ENCODE data around the gene SIGLEC6. TPM values are rescaled to one million over a fixed set of nuclear protein-coding genes. Genes with fewer than 3 reads are reported as not detected.

Gene SIGLEC6
- total RNA-seq, 1 donor from 2014 or later, result 1.7 TPM

DNA sequence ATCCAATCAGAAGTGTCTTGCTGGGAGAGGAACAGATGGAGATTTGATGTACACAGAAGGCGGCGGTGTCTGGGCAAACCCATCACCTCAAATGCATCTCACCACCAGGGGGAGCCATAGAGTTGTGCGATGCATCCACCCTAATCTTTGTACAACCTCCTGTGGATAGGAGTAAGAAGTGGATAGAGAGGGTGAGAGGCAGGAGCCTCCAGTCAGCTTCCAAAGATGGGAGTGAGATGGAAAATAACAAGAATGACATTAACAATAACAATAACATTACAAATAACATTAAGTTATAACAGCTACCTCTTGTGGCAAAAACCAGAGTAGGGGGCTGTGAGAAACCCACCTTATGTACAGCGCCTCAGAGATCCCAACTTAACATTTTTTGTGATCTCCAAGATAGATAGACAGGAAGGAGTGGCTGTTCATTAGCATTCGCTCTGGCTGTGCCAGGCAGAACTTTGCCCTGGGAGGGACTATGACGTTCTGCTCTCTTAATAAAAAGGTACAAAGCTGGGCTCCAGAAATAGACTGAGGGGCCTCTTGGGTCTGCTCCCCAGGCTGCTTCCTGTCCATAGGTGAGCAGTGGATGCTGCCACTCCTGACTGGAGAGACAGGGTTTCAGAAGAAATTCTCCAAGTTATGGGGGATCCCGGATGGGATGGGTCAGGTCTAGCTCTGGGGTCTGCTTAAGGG lies 58.3 kb downstream of the SIGLEC6 start:
- intact Hi-C loops (cut with micrococcal nuclease), result loop anchor here (1.0 to 2.0 kb wide), 4 partner anchors 42 to 164 kb away; partner anchors contain the start of gene SIGLEC10
- H3K9me3 Mint-ChIP-seq, result no peaks in the 10 kb centered on the region
- H3K36me3 Mint-ChIP-seq (ENCODE audit: low read depth), result no peaks in the 10 kb centered on the region
- no peak overlapping the region for H3K4me3 Mint-ChIP-seq (ENCODE audit: low read depth)
- peak overlapping the region; percentile 29 for H3K27ac Mint-ChIP-seq
- peak; percentile 67 for DNase-seq (ENCODE audit: low spot score)
- H3K4me1 Mint-ChIP-seq (ENCODE audit: low read depth), result peaks cover 37% of the 10 kb centered on the region
- no peaks in the 10 kb centered on the region for H3K27me3 Mint-ChIP-seq (ENCODE audit: low read depth)

DNA sequence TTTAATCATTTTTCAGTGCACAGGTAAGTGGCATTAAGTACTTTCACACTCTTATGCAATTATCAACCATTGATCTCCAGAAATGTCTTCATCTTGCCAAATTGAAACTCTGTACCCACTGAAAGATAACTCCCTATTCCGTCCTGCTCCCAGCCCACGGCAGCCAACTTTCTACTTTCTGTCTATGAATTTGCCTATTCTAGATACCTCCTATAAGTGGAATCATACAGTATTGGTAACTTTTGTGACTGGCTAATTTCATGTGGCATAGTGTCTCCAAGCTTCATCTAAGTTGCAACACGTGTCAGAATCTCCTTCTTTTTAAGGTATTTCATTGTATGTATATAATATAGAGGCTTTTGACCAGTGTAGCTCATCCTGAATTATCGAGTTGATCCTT lies 58.9 kb downstream of the SIGLEC6 start:
- no peak for DNase-seq (ENCODE audit: low spot score)
- intact Hi-C loops (cut with micrococcal nuclease), result loop anchor here (1.0 to 2.0 kb wide), 4 partner anchors 43 to 165 kb away; partner anchors contain the start of gene SIGLEC10
- H3K27me3 Mint-ChIP-seq (ENCODE audit: low read depth), result no peaks in the 10 kb centered on the region
- peak overlapping the region; percentile 29 for H3K27ac Mint-ChIP-seq
- no peak overlapping the region for H3K4me3 Mint-ChIP-seq (ENCODE audit: low read depth)
- H3K36me3 Mint-ChIP-seq (ENCODE audit: low read depth), result no peaks in the 10 kb centered on the region
- peaks cover 42% of the 10 kb centered on the region for H3K4me1 Mint-ChIP-seq (ENCODE audit: low read depth)
- H3K9me3 Mint-ChIP-seq, result no peaks in the 10 kb centered on the region

DNA sequence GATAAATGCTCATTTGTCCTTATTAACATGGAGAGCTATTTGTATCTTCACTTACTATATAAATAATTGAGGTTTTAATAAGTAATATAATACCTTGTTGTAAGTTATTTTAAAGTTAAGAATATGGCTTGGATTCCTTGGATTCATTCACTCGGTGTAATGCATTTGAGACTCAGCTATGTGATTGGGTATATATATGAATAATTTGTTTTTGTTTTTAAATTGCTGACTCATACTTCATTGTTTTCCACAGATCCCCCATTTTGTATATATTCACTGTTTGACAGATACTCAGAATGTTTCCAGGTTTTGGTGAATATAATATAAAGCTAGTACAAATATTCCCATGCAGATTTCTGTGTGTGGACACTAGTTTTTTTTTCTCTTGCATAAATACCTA lies 59.9 kb downstream of the SIGLEC6 start:
- Mint-ChIP-seq H3K9me3 (no peaks in the 10 kb centered on the region), H3K4me3 (ENCODE audit: low read depth) (no peak overlapping the region), H3K4me1 (ENCODE audit: low read depth) (peaks cover 51% of the 10 kb centered on the region), H3K27me3 (ENCODE audit: low read depth) (no peaks in the 10 kb centered on the region), H3K27ac (no peak overlapping the region), H3K36me3 (ENCODE audit: low read depth) (no peaks in the 10 kb centered on the region)
- no peak for DNase-seq (ENCODE audit: low spot score)
- intact Hi-C loops (cut with micrococcal nuclease), result no loop called here

DNA sequence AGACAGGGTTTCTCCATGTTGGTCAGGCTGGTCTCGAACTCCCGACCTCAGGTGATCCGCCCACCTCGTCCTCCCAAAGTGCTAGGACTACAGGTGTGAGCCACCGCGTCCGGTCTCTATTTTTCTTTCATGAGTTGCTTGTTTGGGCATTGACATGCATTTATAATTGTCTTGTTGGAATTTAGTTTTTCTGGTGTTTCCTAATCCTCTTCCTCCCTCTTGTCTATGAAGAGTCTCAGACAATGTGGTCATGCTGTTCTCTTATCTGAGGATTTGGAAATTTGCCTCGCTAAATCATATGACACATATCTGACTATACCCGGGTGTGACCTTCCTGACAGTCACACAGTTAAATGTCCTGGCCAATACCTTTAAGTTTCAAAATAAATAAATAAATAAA lies 60.5 kb downstream of the SIGLEC6 start:
- DNase-seq (ENCODE audit: low spot score), result no peak
- intact Hi-C loops (cut with micrococcal nuclease), result no loop called here
- peaks cover 57% of the 10 kb centered on the region for H3K4me1 Mint-ChIP-seq (ENCODE audit: low read depth)
- H3K4me3 Mint-ChIP-seq (ENCODE audit: low read depth), result no peak overlapping the region
- H3K9me3 Mint-ChIP-seq, result no peaks in the 10 kb centered on the region
- H3K27me3 Mint-ChIP-seq (ENCODE audit: low read depth), result no peaks in the 10 kb centered on the region
- H3K36me3 Mint-ChIP-seq (ENCODE audit: low read depth), result no peaks in the 10 kb centered on the region
- no peak overlapping the region for H3K27ac Mint-ChIP-seq

DNA sequence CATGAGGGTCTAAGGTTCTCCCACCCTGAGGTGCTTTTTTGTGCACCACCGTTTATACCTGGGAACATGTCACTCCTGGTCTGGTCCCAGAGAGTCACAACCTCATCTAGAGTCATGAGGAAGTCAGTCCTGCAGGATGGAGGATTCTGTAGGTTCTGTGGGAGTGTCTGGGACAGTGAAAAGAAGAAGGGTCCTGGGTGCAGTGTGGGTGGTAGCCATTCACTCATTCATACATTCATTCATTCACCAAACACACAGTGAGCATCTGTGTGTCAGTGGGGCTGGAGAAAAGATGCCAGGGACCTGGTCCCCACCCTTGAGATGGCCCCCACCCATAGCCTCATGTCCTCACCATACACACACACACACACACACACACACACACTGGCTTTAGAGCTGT lies 61.8 kb downstream of the SIGLEC6 start:
- Mint-ChIP-seq H3K4me1 (ENCODE audit: low read depth) (peaks cover 63% of the 10 kb centered on the region), H3K27me3 (ENCODE audit: low read depth) (no peaks in the 10 kb centered on the region), H3K9me3 (no peaks in the 10 kb centered on the region), H3K27ac (no peak overlapping the region), H3K4me3 (ENCODE audit: low read depth) (no peak overlapping the region), H3K36me3 (ENCODE audit: low read depth) (no peaks in the 10 kb centered on the region)
- no peak for DNase-seq (ENCODE audit: low spot score)
- intact Hi-C loops (cut with micrococcal nuclease), result no loop called here

DNA sequence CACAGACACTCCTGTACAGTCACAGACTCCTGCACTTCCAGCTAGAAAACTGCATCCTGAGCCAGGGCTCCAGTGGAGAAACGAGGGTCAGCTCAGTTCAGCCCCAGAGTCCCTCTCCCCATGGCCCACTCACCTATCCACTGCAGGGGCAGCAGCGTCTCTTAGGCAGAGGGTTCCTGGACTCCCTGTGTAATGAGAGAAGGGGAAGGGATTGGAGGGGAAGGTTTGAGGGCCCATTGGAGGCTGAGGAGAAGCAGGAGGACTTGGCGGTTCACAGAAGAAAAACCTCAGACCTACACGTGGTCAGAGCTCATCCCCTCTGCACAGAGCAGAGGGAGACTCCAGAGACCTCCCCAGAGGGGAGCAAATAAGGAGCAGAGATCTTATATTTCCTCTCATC lies 62.3 kb downstream of the SIGLEC6 start:
- H3K36me3 Mint-ChIP-seq (ENCODE audit: low read depth), result no peaks in the 10 kb centered on the region
- DNase-seq (ENCODE audit: low spot score), result no peak
- H3K4me1 Mint-ChIP-seq (ENCODE audit: low read depth), result peaks cover 65% of the 10 kb centered on the region
- H3K9me3 Mint-ChIP-seq, result no peaks in the 10 kb centered on the region
- intact Hi-C loops (cut with micrococcal nuclease), result no loop called here
- no peak overlapping the region for H3K4me3 Mint-ChIP-seq (ENCODE audit: low read depth)
- no peak overlapping the region for H3K27ac Mint-ChIP-seq
- H3K27me3 Mint-ChIP-seq (ENCODE audit: low read depth), result no peaks in the 10 kb centered on the region

DNA sequence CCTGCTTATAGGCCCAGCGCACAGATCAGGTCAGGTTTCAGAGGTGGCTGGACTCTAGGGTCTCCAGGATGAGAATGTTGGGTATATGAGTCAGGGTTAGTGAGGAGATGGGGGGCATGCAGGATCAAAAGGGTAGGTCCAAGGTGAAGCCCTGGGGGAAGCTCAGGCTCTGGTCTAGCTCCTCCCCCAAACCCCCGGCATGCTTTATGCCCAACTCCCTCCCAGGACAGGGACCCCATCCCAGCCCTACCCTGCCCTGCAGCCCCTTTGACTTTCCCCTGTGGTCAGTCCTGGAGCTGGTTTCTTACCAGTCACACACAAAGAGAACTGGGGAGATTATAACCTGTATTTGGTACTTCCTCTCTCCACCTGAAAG lies 62.9 kb downstream of the SIGLEC6 start:
- Mint-ChIP-seq H3K4me1 (ENCODE audit: low read depth) (peaks cover 64% of the 10 kb centered on the region), H3K27me3 (ENCODE audit: low read depth) (no peaks in the 10 kb centered on the region), H3K36me3 (ENCODE audit: low read depth) (no peaks in the 10 kb centered on the region), H3K27ac (peak overlapping the region; percentile 15), H3K9me3 (no peaks in the 10 kb centered on the region), H3K4me3 (ENCODE audit: low read depth) (peak overlapping the region; percentile 55)
- no peak for DNase-seq (ENCODE audit: low spot score)
- intact Hi-C loops (cut with micrococcal nuclease), result no loop called here

DNA sequence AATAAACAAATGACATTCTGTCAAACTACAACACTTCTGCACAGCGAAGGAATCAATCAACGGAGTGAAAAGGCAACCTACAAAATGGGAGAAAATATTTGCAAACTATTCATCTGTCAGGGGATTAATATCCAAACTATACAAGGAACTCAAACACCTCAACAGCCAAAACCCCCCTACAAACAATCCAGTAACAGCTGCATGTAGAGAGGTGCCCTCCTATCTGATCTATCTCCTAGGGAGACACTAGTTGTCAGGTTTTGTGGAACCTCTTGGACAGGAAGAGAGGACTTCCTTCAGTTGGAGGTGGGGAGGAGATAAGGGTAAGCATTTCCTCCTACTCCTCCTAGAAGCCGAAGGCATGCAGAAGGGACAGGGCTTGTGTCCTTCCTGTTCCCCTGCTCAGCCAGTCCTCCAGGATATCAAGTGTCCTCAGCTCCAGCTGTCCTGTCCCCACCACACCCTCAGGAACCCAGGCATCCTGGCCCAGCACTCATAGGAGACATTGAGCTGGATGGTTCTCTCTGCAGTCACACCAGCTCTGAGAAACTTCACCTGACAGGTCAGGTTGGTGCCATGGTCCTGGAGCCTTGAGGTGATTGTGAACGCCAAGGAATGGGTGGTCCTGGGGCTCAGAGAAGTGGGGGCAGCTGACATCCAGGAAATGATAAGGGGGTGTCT lies 63.5 kb downstream of the SIGLEC6 start:
- DNase-seq (ENCODE audit: low spot score), result no peak
- Mint-ChIP-seq H3K4me1 (ENCODE audit: low read depth) (peaks cover 67% of the 10 kb centered on the region), H3K36me3 (ENCODE audit: low read depth) (no peaks in the 10 kb centered on the region), H3K27me3 (ENCODE audit: low read depth) (no peaks in the 10 kb centered on the region), H3K9me3 (no peaks in the 10 kb centered on the region), H3K27ac (peak overlapping the region; percentile 15), H3K4me3 (ENCODE audit: low read depth) (peak overlapping the region; percentile 55)
- intact Hi-C loops (cut with micrococcal nuclease), result loop anchor here (2.0 kb wide), 1 partner anchor 27 kb away; no protein-coding TSS in a partner anchor

Other genes starting within 250 kb of the SIGLEC6 start
- 7.0 TPM in 2 replicates for gene IGLON5, start 220.0 kb downstream of the SIGLEC6 start, total RNA-seq
- 9.5 and 10.4 TPM in 2 replicates for gene VSIG10L, start 189.5 kb downstream of the SIGLEC6 start, total RNA-seq
- gene ETFB, start 165.3 kb downstream of the SIGLEC6 start, total RNA-seq, result 209 and 215 TPM in 2 replicates
- gene CLDND2, start 162.7 kb downstream of the SIGLEC6 start, total RNA-seq, result 13.8 and 14.9 TPM in 2 replicates
- gene NKG7, start 159.0 kb downstream of the SIGLEC6 start, total RNA-seq, result 332 and 342 TPM in 2 replicates
- gene LIM2, start 143.7 kb downstream of the SIGLEC6 start, total RNA-seq, result not detected in 2 replicates
- 0.14 and 0.27 TPM in 2 replicates for gene C19orf84, start 141.1 kb downstream of the SIGLEC6 start, total RNA-seq
- 4.0 and 6.6 TPM in 2 replicates for gene SIGLEC10, start 114.0 kb downstream of the SIGLEC6 start, total RNA-seq
- gene SIGLEC8, start 73.2 kb downstream of the SIGLEC6 start, total RNA-seq, result 0.07 and 0.18 TPM in 2 replicates
- not detected in 2 replicates for gene CEACAM18, start 53.1 kb downstream of the SIGLEC6 start, total RNA-seq
- gene SIGLEC12, start 29.9 kb downstream of the SIGLEC6 start, total RNA-seq, result 4.5 and 4.6 TPM in 2 replicates
- gene ZNF175, start 39.6 kb upstream of the SIGLEC6 start, total RNA-seq, result 11.0 and 13.4 TPM in 2 replicates
- gene SIGLEC5, start 98.7 kb upstream of the SIGLEC6 start, total RNA-seq, result not detected in 2 replicates
- gene SIGLEC14, start 115.2 kb upstream of the SIGLEC6 start, total RNA-seq, result 0.34 TPM in 1 of 2 replicates, not detected in the other
- 6.7 and 10.9 TPM in 2 replicates for gene SPACA6, start 161.7 kb upstream of the SIGLEC6 start, total RNA-seq
- not detected in 2 replicates for gene HAS1, start 192.3 kb upstream of the SIGLEC6 start, total RNA-seq
- gene FPR1, start 220.2 kb upstream of the SIGLEC6 start, total RNA-seq, result not detected in 2 replicates
- gene FPR2, start 229.5 kb upstream of the SIGLEC6 start, total RNA-seq, result not detected in 2 replicates

Measured in activated T-helper 2 cell treated with anti-CD3 and anti-CD28 coated beads, Interferon-gamma antibody, Interleukin-2, Interleukin-4, amounts not matched to agents 10 μg/mL and 5 μg/mL and 100 μg/mL, durations not matched to agents 14 hours and 24 hours and 36 hours (primary cell).